Measurements from ENCODE around the gene PFN4.
"Not testable (repeated sequence)": the region's sequence is repeated elsewhere in the genome, so short reads cannot be mapped to it uniquely, and the experiment has no call there.

The PFN4 gene, protein sequence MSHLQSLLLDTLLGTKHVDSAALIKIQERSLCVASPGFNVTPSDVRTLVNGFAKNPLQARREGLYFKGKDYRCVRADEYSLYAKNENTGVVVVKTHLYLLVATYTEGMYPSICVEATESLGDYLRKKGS

DNA sequence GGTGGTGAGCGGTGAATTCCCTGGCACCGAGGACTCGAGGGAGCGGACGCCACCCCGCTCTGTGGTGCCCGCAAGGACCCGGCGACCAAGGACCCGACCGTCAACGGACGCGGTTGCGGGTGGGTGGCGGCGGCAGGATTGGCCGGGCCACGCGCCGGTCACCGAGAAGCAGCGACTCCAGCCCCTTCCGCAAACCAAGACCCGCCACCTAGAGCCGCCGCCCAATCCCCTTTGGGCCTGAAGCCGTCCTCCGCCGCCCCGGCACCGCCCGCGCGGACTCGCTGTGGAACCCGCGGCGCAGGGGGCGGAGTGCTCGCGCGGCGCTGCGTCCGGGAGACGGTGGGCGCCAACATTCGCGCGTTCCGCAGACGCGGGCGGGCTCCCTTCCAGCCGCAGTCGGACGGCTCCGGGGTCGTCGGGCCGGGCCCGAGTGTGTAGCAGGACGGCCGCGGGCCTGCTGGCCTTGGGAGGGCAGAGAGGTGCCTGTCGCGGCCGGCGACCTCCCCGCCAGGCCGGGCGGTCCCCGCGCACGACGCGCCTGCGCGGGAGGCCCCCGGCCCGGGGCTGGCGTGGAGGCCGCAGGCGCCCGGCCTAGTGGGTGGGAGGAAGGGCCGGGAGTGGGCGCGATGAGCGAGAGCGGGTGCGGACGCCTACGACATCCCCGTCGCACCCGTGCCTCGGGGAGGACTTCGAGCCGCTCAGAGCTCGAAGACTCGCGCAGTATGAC is at the start of gene PFN4, which contains the start of gene FAM228B:
PFN4 (minus strand) TSS at position 140 of the 727 bp plus-strand sequence. CDS start 799 bp downstream, outside the sequence.
FAM228B (plus strand) TSS at position 275 of the 727 bp plus-strand sequence. CDS start 893 bp downstream, outside the sequence.
- peak; percentile 67 for DNase-seq

DNA sequence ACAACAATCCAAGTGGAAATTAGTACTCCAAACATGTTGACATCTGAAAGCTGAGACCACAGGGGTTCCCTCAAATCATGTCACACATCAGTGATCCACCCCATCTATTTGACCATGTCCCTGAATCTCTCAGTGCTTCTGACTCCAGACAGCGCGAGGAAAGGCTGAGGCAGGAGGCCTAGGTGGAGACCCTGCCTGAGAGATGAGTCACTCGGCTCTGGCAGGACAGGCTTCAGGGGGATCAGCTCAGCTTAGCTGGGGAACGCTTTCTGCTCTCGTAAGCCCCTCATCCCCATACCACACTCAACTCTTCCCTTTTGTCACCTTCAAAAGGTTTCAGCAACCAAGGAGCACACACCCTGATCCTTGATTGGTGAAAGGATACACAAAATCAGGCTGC is 45.9 kb upstream of the PFN4 start:
- no peak for DNase-seq

DNA sequence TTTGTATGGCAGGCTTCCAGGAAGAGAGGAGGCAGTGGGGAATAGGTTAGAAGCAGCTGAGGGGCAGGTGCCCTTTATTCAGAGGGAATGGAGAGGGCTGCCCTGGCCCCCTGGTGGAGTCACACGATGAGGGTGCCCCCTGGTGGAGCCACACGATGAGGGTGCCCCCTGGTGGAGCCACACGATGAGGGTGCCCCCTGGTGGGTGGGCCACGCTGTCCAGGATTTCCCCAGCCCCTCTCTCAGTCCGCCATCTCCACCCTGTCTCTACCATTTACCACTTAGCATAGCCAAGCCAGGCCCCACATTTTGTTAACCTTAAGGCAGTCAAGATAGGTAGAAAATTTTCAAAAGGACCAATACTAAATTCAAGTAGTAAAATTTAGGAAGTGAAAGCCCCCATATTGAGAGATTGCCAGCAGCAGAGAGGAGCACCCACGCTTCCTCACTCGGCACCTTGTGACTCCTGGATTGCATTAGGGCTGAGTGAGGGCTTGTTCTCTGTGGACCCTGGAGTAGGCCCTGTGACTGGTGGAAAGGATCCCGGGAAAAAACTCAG is 41.4 kb upstream of the PFN4 start:
- DNase-seq = no peak

DNA sequence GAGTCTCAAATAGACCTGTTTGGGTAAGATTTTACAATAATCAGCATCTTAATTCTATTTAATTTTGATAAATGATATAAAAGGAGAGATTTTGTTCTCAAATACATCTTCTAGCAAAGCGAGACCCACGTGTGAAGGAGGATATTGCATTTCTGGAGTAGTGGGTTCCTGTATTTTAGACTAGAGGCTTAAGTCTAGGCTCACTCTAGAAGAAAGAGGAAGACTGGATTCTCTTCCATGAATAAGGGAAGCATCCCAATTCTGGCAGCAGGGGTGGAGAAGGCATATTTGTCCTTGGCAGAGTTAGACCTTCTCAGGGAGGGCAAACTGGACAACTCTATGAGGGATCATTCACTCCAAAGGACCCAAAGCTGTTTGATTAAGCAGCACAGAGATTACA is 40.5 kb upstream of the PFN4 start:
- DNase-seq = no peak

DNA sequence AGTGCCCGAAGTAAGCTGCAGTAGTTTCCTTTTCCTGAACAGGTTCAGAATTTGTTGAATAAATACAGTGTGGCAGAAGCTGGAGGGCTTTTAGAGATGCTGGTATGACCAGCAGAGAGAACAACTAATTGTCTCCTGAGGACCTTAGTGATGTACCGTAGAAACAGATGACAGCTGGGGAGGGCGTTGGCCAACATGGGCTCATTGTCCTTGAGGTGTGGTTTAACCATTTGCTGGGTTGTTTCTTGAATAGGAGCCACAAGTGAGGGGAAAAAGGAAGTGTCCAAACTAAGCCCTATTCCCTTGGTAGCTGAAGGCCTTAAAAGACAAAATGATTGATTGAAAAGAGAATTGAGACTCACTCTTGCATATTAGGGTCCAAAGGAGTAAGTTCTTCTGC is 40.1 kb upstream of the PFN4 start:
- DNase-seq = peak; percentile 4

DNA sequence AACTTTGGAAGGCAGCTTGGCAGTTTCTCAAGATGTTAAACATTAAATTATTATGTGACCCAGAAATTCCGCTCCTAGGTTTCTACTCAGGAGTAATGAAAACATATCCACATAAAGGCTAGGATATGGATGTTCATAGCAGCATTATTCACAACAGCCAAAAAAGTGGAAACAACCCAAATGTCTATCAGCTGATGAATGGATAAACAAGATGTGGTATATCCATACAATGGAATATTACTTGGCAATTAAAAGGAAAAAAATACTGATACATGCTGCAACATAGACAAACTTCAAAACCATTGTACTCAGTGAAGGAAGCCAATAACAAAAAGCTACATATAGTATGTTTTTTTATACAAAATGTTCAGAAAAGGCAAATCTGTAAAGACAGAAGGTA is 39.4 kb upstream of the PFN4 start:
- DNase-seq = no peak

DNA sequence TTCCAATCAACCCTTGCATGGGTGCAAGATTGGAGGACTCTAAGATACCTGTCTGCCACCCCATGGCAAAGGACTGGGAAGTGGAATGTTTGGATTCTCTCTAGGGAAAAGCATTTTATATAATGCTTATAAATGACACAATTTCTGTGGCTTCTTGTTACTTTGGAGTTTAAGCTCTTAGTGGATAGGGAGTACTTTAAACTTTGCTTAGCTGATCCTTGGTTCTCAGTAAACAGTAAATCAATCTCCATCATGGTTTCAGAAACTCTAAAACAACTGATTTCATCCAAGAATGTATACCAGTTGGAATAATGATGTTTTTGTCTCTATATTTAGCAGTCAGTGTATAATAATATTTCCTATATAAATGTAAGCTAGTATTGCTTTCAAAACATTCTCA is 37.6 kb upstream of the PFN4 start:
- no peak for DNase-seq

DNA sequence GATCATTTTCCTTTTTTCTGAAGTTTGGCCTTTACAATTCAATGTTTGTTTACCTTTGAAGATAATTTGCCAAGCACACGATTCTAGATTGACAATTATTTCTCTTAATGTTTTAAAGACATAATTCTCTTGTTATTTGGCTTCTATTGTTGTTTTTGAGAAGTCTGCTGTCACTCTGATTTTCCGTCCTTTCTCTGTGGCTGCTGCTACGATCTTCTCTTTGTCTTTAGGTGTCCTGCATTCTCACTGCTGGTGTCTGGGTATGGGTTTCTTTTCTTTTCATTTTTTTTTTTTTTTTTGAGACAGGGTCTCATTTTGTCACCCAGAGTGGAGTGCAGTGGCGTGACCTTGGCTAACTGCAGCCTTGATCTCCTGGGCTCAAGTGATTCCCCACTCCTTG is 36.6 kb upstream of the PFN4 start:
- no peak for DNase-seq

DNA sequence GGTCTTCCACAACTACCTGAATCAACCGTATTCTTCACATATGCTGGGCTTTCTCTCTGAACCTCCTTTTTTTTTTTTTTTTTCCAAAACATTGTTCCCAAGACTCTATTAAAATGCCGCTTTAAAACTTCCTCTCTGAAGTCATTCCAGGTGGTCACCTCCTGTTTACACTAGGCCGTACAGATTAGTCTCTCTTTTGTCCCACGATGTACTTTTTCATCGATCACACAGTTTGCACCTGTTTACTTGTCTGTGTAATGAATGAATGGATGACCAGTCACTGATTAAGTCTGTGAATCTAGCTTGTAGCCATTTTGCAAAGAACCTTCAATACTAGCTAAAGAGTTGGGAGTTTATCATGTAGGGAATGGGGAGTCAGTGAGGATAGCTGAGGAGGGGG is 35.0 kb upstream of the PFN4 start:
- no peak for DNase-seq

DNA sequence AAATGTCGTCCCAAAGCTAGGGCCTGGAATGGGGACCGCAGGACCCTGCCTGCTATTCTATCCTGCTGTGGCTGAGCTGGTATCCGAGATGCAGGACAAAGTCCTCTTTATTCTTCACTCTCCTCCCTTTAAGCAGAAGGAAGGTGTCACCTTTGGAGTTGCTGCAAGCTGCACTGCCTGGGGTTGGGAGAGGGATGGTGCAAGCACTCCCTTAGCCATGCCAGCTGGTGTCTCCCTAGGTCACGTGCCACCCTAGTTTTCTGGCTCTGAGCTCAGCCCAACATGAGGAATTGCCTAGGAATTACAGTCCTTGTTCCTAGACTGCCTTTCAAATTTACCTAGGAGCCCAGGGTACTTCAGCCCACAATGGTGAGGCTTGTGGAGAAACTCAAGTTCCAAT is 30.3 kb upstream of the PFN4 start:
- no peak for DNase-seq

DNA sequence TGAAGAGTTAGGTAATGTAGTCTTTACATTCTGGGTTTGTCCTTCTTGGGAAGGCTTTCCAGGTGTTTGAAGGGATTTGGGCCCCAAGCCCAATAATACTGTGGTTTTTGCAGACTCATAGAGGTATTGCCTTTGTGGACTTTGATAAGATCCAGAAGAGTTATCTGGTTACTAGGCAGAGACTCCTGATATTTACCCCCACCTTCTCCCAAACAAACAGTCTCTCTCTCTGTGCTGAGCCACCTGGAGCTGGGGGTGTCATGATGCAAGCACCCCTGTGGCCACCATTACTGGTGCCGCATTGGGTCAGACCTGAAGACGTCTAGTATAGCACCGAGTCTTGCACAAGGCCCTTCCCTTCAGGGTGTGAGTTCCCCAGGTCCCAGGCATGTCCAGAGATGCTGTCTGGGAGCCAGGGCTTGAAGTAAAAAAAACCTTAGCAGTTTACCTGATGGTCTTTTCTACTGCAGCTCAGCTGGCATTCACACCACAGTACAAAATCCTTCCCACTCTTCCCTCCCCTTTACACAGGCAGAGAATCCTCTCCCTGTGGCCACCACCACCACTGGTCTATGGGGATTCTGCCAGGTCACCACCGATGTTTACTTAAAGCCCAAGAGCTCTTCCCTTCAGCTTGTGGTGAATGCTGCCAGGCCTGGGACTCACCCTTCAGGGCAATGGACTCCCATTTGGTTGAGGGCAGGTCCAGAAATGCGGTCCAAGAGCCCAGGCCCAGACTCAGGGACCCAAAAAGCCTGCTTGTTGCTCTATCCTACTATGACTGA is 29.5 kb upstream of the PFN4 start:
- no peak for DNase-seq

DNA sequence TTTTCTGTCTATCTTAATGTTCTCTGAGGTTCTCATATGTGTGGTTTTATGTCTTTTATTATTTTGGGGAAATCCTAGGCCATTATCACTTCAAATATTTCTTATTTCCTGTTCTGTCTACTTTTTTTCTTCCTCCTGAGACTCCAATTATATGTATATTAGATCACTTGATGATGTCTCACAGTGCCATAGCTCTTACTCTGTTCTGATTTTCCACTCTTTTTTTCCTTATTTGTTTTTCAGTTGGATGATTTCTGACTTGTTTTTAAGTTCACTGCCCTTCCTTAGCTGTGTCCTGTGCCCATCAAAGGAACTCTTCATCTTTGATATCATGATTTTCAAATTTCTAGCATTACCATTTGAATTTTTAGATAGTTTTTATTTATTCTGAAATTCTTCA is 24.2 kb upstream of the PFN4 start:
- no peak for DNase-seq

DNA sequence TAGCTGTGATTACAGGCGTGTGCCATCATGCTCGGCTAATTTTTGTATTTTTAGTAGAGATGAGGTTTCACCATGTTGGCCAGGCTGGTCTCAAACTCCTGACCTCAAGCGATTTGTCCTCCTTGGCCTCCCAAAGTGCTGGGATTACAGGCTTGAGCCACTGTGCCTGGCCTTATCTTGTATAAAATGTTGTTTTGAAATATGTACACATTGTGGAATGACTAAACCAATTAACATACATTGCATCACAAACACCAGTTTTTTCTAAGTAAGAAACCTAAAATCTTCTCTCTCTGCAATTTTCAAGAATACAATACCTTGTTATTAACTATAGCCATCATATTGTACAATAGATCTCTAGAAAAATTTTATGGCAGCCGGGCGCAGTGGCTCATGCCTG is 17.2 kb upstream of the PFN4 start:
- not testable (repeated sequence) for DNase-seq

DNA sequence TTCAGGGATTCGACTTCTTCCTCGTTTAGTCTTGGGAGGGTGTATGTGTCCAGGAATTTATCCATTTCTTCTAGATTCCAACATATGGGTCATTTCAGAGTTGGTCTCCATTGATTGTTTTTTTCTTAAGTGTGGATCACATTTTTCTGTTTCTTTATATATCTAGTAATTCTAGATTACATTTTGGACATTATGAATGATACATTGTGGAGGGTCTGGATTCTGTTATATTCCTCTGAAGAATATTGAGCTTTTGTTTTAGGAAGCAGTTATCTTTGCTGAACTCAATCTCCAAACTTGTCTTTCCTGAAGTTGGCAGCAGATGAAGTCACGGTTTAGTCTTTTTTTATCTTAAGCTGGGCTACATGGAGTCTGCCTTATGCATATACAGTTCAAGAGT is 9.4 kb upstream of the PFN4 start:
- DNase-seq = no peak

DNA sequence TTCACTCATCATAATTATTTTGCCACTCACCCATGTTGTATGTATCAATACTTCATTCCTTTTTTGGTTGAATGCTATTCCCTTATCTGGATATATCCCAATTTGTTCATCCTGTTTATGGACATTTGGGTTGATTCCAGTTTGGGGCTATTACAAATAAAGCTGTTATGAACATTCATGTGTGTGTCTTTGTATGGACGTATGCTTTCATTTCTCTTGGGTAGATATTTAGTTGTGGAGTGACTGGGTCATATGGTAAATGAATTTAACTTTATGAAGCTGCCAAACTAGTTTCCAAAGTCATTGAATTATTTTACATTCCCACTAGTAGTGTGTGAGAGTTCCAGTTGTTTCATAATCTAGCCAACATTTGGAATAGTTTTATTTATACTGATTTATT is 2.8 kb upstream of the PFN4 start:
- DNase-seq = no peak

DNA sequence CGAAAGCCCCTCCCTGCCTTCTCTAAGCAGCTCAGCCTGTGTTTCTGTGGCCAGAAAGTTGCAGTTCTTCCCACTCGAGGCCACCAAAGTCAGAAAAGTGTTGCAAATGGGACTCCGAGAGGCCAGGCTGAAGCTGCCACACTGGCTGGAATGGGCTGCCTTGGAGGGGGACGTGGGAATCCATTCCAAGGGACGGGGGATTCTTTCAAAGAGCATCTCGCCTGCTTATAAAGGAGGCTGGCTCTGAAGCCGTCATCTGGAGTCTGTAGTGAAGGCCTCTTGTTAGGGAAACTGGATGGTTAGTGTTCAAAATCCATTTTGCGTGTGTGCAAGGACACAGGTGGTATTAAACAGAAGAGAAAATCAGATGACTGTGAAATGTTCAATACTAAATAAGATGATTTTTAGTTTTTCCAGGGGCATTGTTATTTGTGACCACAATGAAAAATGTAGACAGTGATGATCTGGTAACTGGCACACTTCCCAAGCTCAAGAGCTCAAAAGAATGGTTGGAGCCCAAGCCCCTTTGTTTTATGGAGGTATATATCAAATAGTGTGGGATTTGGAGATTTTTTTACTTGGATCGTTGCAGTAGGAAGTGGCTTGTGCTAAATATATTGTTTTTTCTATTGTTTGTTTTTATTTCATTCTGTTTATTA is 917 bp upstream of the PFN4 start:
- no peak for DNase-seq

DNA sequence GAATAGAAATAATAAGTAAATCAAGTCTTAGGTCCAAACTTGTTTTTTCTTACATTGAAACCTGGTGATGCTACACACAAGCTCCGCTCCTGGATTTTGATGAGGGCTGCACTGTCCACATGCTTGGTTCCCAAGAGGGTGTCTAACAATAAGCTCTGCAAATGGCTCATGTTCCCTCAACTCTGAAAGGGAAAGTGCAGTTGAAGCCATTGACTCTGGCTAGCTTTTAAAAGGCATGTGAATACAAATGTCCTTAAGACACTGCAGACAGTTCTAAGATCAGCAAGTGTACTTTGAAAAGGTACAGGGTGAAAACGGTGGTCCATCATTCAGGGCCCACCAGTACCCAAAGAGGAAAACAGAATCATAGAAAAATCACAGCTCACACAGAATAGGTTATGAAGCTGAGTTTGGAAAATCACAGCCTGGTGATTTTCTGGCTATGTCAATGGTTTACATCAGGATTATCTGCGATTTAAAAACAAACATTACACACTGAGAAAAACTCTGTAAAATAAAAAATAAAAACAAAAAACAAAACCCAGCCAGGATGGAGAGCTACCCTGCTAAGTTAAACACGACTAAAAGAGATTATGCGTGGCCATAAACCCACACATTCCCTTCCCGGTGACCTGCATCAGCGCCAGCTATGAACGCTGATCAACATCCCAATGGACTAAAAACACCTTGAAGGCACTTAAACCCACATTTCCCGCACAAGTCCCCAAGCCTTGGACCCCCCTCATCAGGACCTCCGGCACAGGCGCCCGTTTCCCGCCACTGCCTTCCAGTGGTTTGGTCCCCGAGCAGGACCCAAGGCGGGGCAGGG is 554 bp downstream of the PFN4 start:
- no peak for DNase-seq

DNA sequence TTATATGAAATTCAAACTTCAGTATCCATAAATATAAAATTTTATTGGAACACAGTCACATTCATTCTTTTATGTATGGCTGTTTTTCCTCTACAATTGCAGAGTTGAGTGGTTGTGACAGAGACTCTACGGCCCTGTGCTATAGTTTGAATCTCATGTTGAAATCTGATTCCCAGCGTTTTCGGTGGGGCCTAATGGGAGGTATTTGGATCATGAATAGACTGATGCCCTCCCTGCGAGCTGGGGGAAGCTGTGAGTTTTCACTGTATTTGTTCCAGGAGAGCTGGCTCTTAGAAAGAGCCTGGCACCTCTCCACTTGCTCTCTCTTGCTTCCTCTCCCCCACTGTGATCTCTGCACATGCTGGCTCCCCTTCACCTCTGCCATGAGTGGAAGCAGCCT is 1.7 kb downstream of the PFN4 start:
- no peak for DNase-seq

DNA sequence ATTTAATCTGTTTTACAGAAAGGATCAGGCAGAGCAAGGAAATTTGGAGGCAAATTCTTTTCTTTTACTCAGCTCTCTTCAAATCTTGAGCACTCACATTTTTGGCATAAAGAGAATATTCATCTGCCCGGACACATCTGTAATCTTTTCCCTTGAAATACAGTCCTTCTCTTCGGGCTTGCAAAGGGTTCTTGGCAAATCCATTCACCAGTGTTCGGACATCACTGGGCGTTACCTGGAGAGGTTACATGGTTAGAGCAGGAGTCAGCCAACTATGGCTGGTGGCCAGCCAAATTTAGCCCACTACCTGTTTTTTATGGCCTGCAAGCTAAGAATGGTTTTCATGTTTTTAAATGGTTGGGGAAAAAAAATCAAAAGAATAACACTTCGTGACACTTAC is 2.1 kb downstream of the PFN4 start:
- no peak for DNase-seq

DNA sequence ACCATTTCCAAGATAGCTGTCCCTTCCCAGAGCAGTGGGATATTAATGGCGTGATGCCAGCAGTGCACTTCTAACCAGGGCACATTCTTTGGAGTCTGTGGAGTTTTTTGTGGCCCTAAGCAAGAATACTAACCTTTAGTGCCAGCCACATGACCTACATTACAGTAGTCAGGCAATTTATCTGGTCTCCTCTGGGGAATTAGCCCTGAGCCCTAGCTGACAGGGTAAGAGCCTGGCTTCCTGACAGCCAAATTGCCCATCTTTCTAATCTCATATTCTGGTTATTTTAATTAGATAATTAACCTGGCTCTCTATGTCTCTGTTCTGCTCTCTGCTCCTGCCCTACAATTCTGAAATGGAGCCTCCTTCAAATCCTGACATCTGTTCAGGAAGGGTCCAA is 5.2 kb downstream of the PFN4 start:
- DNase-seq = no peak

DNA sequence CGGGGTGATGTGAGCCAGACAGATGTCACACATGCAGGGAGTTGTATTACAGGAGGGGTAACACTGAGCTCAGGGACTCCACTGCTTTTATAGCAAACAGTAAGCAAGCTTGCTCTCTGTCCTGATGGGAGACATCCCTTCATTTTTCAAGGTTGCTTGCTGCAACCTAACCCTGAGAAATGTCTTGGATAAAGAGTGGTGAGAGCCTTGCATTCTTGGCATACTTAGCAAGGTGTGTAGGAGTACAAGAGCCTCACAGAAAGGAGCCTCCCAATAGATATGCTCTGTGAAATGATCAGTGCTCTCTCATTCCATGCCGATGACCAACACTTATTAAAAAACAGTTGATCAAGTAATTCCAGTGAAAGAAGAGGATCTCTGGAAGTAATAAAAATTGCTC is 8.1 kb downstream of the PFN4 start:
- DNase-seq = no peak

DNA sequence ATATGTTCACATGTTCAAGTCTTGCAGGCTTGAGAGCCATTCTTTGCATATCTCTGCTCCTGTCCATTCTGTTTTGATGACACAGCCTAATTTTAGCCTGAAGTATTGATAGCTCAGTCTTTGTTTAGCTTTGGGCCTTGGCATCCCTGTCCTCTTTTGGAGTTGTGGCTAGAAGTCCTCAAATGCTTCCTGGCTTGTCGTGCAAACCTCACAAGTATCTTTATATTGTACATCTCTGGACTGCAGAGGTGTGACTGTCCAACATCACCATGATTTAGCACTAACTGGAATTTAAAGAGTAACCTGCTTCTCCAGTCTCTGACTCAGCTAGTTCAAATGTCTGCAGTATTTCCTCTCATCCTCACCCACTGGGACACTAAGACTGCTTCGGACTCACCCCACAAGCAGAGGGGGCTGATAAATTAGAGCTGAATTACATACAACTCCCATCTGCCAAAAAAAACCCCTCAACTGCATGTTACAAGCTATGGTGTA is 11.7 kb downstream of the PFN4 start:
- no peak for DNase-seq

Measured in GF-D8 (cell line).